Putamen (tissue), 1 donor: ENCODE measurements around the gene STUB1.

Experiments
- DNase-seq: peaks from one replicate; pipeline ENCODE4 v3.0.0-alpha.2; 2016; ENCODE audit warnings: low spot score

The STUB1 gene

GRCh38 chr16:725463-726187, 45.4 kb downstream of the STUB1 start:
- DNase-seq, result no peak

DNA sequence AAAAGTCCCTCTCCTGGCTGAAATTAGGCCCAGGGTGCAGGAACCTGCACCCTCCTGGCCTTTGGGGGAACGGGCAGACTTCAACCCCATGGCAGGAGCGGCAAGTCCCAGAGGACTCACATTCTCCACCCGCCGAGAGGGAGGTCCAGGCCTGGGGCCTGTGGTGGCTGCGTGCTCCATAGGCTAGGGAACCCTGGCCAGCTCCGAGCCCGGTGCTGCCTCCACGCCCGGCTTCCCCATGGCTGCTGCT, 45.9 kb downstream of the STUB1 start:
- no peak for DNase-seq

DNA sequence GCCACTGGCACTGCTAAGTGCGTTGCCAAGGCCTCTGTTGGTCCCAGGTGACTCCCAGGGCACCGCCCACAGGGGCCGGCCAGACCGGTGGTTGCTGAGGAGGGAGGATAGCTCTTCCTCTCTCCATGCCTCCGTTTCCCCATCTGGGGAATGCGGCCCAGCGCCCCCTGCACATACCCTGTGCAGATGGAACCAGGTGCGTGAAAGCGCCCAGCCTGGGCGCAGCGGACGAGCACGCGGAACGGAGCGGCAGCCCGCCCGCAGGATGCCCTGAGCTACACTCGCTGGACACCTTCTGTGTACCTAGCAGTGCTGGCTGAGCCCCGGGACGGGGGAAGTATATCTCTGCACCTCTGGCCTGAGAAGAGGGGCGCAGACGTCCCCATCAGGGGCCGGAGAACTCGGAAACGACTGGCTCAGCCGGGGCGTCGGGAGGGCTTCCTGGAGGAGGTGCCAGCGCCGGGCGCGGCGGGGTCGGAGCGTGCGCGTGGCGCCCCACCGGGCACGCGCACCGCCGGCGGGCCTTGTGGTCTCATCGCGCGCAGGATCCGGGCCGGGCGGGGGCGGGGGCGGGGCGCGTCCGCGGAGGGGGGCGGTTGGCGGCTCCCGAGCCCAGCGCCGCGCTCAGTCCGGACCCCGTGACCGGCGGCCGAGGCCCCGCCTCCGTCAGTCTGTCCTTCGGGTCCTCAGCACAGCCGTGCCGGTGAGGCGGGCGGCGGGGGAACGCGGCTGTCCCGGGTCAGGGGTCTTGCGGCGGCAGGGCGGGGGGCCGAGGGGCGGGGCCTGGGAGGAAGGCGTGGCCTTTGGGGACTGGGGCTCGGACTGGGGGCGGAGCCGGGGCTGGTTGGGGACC, 46.5 kb downstream of the STUB1 start, which contains the start of the genes CCDC78 and HAGHL:
Gene CCDC78 (minus strand): TSS at position 6 of the 853 bp plus-strand sequence. CDS start 76 bp downstream, outside the sequence.
Gene HAGHL (plus strand): TSS at position 669 of the 853 bp plus-strand sequence. CDS start 404 bp downstream, outside the sequence.
- no peak for DNase-seq

- DNase-seq, result no peak
Observed at GRCh38 chr16:727291-727977, 47.2 kb downstream of the STUB1 start.

- DNase-seq, result no peak
Observed at GRCh38 chr16:728131-728889, 48.1 kb downstream of the STUB1 start.

GRCh38 chr16:728890-729744, 48.9 kb downstream of the STUB1 start:
- DNase-seq, result no peak

GRCh38 chr16:729768-730665, 49.8 kb downstream of the STUB1 start:
- no peak for DNase-seq

DNA sequence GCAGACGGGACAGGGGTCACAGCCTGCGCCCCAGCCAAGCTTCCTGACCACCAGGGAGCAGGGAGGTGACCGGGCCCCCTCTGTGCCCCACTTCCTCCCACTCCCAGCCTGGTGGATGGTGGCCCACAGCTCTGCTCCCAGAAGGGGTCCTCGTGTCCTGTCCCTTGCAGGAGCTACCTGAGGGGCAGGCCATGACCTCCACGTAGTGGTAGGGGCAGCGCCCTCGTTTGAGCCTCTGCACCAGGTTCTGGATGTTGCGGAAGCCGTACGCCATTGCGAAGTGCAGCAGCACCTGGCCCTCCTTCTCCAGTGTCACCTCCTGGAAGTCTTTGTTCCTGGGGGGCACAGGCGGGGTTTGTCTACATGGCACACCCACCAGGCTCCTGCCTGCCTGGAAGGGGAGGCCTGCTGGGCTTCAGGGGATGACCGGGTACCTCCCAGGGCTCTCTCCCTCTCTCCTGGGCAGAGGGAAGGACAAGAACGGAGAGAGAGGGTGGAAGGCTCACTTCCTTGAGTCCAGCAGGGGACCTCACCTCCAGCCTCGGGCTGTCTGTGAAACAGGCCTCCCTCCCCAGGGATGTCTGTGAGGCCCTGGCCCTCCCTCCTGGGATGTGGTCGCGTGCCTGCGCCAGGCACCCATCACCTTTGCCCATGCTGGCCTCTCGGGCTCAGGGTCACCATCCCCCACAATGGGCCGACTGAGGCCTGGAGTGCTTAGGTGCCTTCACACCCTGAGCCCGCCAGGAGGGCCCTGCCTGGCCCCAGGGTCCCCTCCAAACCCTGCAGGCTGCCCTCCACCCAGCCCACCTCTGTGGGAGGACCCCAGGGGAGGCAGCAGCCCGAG, 50.7 kb downstream of the STUB1 start:
- DNase-seq, result no peak

DNA sequence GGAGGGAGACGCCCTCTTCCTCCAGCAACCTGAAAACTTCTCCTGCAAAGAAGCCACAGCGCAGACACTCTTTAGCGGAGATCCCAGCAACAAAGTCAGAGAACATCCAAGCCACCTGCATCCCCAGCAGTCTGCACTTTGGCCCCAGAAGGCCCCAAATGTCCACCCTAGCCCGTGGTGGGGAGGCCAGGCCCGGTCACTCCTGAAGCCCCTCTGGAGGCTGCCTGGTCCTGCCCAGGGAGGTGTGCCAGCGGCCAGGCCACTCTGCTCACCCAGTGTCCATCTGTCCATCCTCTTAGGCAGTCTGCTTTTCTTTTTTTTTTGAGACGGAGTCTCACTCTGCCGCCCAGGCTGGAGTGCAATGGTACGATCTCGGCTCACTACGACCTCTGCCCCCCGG, 52.1 kb downstream of the STUB1 start:
- no peak for DNase-seq
